Duodenal mucosa (tissue), 2 donors: ENCODE results near the gene PABPN1.
A peak's percentile ranks its signal among the peaks of the same experiment; 100 is the strongest.
"Not testable (repeated sequence)": the region's sequence is repeated elsewhere in the genome, so short reads cannot be mapped to it uniquely, and the experiment has no call there.

ENCODE experiments used
- H3K27ac ChIP-seq: one replicate; pipeline ENCODE4 v1.7.0; 2013; ENCODE audit warnings: low read depth, low read length
- H3K27me3 ChIP-seq, 2 donors: one replicate each; pipeline ENCODE4 v1.7.0; 2013; ENCODE audit warnings: low read length in 2 of 2, control low read depth in 1 of 2; ENCODE audit not compliant: insufficient read depth in 2 of 2, control insufficient read depth in 1 of 2
- H3K36me3 ChIP-seq, 2 donors: one replicate each; pipeline ENCODE4 v1.7.0; 2013; ENCODE audit warnings: low read length in 2 of 2, control low read depth in 1 of 2; ENCODE audit not compliant: insufficient read depth in 2 of 2, control insufficient read depth in 1 of 2
- H3K4me1 ChIP-seq, 2 donors: one replicate each; pipeline ENCODE4 v1.7.0; 2013; ENCODE audit warnings: low read length in 2 of 2, control low read depth in 1 of 2; ENCODE audit not compliant: insufficient read depth in 2 of 2, control insufficient read depth in 1 of 2
- H3K4me3 ChIP-seq, 2 donors: one replicate each; pipeline ENCODE4 v1.7.0; 2013; ENCODE audit warnings: low read length in 2 of 2, low read depth in 1 of 2
- H3K9ac ChIP-seq, 2 donors: one replicate each; pipeline ENCODE4 v1.7.0; 2013; ENCODE audit warnings: low read length in 2 of 2, low read depth in 1 of 2
- H3K9me3 ChIP-seq, 2 donors: one replicate each; pipeline ENCODE4 v1.7.0; 2013; ENCODE audit warnings: low read length in 2 of 2, control low read depth in 1 of 2; ENCODE audit not compliant: control insufficient read depth in 1 of 2

PABPN1 gene

GRCh38 chr14:23320584-23321571, at the start of gene PABPN1:
Gene PABPN1 (plus strand): TSS chr14:23321457. CDS start chr14:23321470, 13 bp downstream.
- Histone ChIP-seq H3K36me3 (peaks cover 21 to 24% of the 10 kb centered on the region in 2 donors), H3K4me1 (peaks cover 10 to 23% of the 10 kb centered on the region in 2 donors), H3K27ac (peak within 1 kb of the TSS; percentile 86), H3K4me3 (peak within 1 kb of the TSS; percentile 81 to 83), H3K9ac (peak within 1 kb of the TSS; percentile 80 to 92), H3K27me3 (no peaks in the 10 kb centered on the region), H3K9me3 (no peaks in the 10 kb centered on the region)

GRCh38 chr14:23275412-23275811, 45.8 kb upstream of the PABPN1 start:
- Histone ChIP-seq H3K4me3 (no peak overlapping the region), H3K27me3 (no peaks in the 10 kb centered on the region), H3K27ac (no peak overlapping the region), H3K4me1 (peaks cover 5% of the 10 kb centered on the region in 2 donors), H3K9ac (no peak overlapping the region), H3K36me3 (peaks cover 6 to 18% of the 10 kb centered on the region in 2 donors), H3K9me3 (no peaks in the 10 kb centered on the region)

GRCh38 chr14:23277189-23277588, 44.1 kb upstream of the PABPN1 start:
- Histone ChIP-seq H3K9ac (no peak overlapping the region), H3K4me1 (peaks cover 5 to 6% of the 10 kb centered on the region in 2 donors), H3K27ac (no peak overlapping the region)

GRCh38 chr14:23277928-23278327, 43.3 kb upstream of the PABPN1 start:
- not testable (repeated sequence) for H3K9ac ChIP-seq, H3K4me1 ChIP-seq, H3K4me3 ChIP-seq, H3K27me3 ChIP-seq, H3K27ac ChIP-seq, H3K9me3 ChIP-seq
- peaks cover 6 to 22% of the 10 kb centered on the region in 2 donors for H3K36me3 ChIP-seq

More at GRCh38 chr14:23277189-23277588, 44.1 kb upstream of the PABPN1 start:
- Histone ChIP-seq H3K4me3 (no peak overlapping the region), H3K36me3 (peaks cover 6 to 18% of the 10 kb centered on the region in 2 donors), H3K9me3 (no peaks in the 10 kb centered on the region), H3K27me3 (no peaks in the 10 kb centered on the region)

- Histone ChIP-seq H3K36me3 (peaks cover 0 to 13% of the 10 kb centered on the region in 2 donors), H3K27ac (no peak overlapping the region), H3K9ac (no peak overlapping the region), H3K4me3 (no peak overlapping the region), H3K9me3 (no peaks in the 10 kb centered on the region), H3K4me1 (peaks cover 11 to 18% of the 10 kb centered on the region in 2 donors), H3K27me3 (no peaks in the 10 kb centered on the region)
Measured at GRCh38 chr14:23281247-23281646, 40.0 kb upstream of the PABPN1 start.

- H3K4me1 ChIP-seq, result peaks cover 18 to 24% of the 10 kb centered on the region in 2 donors
- H3K36me3 ChIP-seq, result peaks cover 0 to 6% of the 10 kb centered on the region in 2 donors
- peak overlapping the region; percentile 83 for H3K27ac ChIP-seq
- H3K27me3 ChIP-seq, result no peaks in the 10 kb centered on the region
- peak overlapping the region; percentile 76 to 96 for H3K4me3 ChIP-seq
- no peaks in the 10 kb centered on the region for H3K9me3 ChIP-seq
- H3K9ac ChIP-seq, result peak overlapping the region; percentile 67 to 96
Measured at GRCh38 chr14:23284654-23285529, 36.4 kb upstream of the PABPN1 start.

- Histone ChIP-seq H3K9me3 (no peaks in the 10 kb centered on the region), H3K27me3 (no peaks in the 10 kb centered on the region), H3K4me3 (peak overlapping the region; percentile 76 to 96), H3K27ac (peak overlapping the region; percentile 83), H3K36me3 (peaks cover 0 to 6% of the 10 kb centered on the region in 2 donors), H3K4me1 (peaks cover 13 to 19% of the 10 kb centered on the region in 2 donors), H3K9ac (peak overlapping the region; percentile 67 to 96)
Measured at GRCh38 chr14:23285530-23286019, 35.7 kb upstream of the PABPN1 start.

- H3K9me3 ChIP-seq, result no peaks in the 10 kb centered on the region
- peaks cover 0 to 6% of the 10 kb centered on the region in 2 donors for H3K36me3 ChIP-seq
- H3K9ac ChIP-seq, result peak within 1 kb of the TSS; percentile 88 to 96
- H3K27me3 ChIP-seq, result no peaks in the 10 kb centered on the region
- peaks cover 13 to 19% of the 10 kb centered on the region in 2 donors for H3K4me1 ChIP-seq
- peak within 1 kb of the TSS; percentile 83 for H3K27ac ChIP-seq
- peak within 1 kb of the TSS; percentile 85 to 96 for H3K4me3 ChIP-seq
Measured at GRCh38 chr14:23286020-23286901, 35.0 kb upstream of the PABPN1 start, which contains the start of gene HOMEZ. Gene HOMEZ (minus strand): TSS chr14:23286132. CDS start chr14:23285952, 180 bp downstream.

GRCh38 chr14:23286902-23287479, 34.3 kb upstream of the PABPN1 start:
- Histone ChIP-seq H3K9me3 (no peaks in the 10 kb centered on the region), H3K27me3 (no peaks in the 10 kb centered on the region), H3K27ac (peak overlapping the region; percentile 71), H3K36me3 (peaks cover 0 to 6% of the 10 kb centered on the region in 2 donors), H3K4me1 (peaks cover 13 to 19% of the 10 kb centered on the region in 2 donors), H3K9ac (peak overlapping the region; percentile 76 to 88), H3K4me3 (peak overlapping the region; percentile 69 to 85)
